Gastroesophageal sphincter (tissue), 4 donors: ENCODE results near the gene CFAP107. TPM values are rescaled to one million over a fixed set of nuclear protein-coding genes. Genes with fewer than 3 reads are reported as not detected.
"Not testable (repeated sequence)": the region's sequence is repeated elsewhere in the genome, so short reads cannot be mapped to it uniquely, and the experiment has no call there.

Source experiments
- ATAC-seq: fragments of 150-250 bp; one replicate; pipeline ENCODE4 v1.9.1; 2016; ENCODE audit warnings: mild to moderate bottlenecking, moderate library complexity
- H3K27ac ChIP-seq, 4 donors: fragments of 200-600 bp; sonication (generic) in 3 of 4; 1 replicate in 3 of 4; 2 replicates in 1 of 4; pipeline ENCODE4 v1.5.1; 2016 to 2019
- H3K27me3 ChIP-seq: fragments of 200-600 bp; sonication (generic); one replicate; pipeline ENCODE4 v1.5.1; 2019
- H3K36me3 ChIP-seq, 2 donors: fragments of 200-600 bp; sonication (generic); one replicate each; pipeline ENCODE4 v1.5.1; 2019; ENCODE audit warnings: control low read depth in 1 of 2
- H3K4me1 ChIP-seq, 3 donors: fragments of 200-600 bp; sonication (generic); 1 replicate in 2 of 3; 2 replicates in 1 of 3; pipeline ENCODE4 v1.5.1; 2016 to 2019; ENCODE audit warnings: control low read depth in 2 of 3
- H3K4me3 ChIP-seq, 2 donors: fragments of 200-600 bp; sonication (generic); one replicate each; pipeline ENCODE4 v1.5.1; 2019; ENCODE audit warnings: mild to moderate bottlenecking in 1 of 2, moderate library complexity in 1 of 2
- H3K9me3 ChIP-seq, 3 donors: fragments of 200-600 bp; sonication (generic); one replicate each; pipeline ENCODE4 v1.5.1; 2017 to 2019; ENCODE audit warnings: control low read depth in 2 of 3
- EP300 ChIP-seq: sonication (generic); formaldehyde crosslinking; IDR thresholded peaks from one replicate; pipeline ENCODE4 v1.6.1; 2017; ENCODE audit warnings: antibody characterized with exemption, mild to moderate bottlenecking
- POLR2A ChIP-seq, 2 donors: fragments of 450-650 bp; IDR thresholded peaks; one replicate each; pipeline ENCODE4 v1.6.1; 2017; ENCODE audit warnings: antibody characterized with exemption in 2 of 2, mild to moderate bottlenecking in 2 of 2, moderate library complexity in 1 of 2
- POLR2AphosphoS5 ChIP-seq: sonication (generic); formaldehyde crosslinking; IDR thresholded peaks from one replicate; pipeline ENCODE4 v1.6.1; 2017; ENCODE audit warnings: antibody characterized with exemption
- WGBS, 2 donors: methylation state at CpG; one replicate each; pipeline ENCODE4 v1.1.5; 2018; ENCODE audit warnings: low coverage in 1 of 2; 5-methylcytosine and 5-hydroxymethylcytosine counted together
- total RNA-seq, 4 donors: library from RNA; depleted of rRNA; stranded (reverse); fragments of >200 nt; gene quantifications; one replicate each; pipeline ENCODE4 v1.1.0, GENCODE V29; 2016
- TF ChIP-seq, protein P1 (sequence below), 4 experiments: fragments of 200-600 bp in 2 of 4; fragments of 450-650 bp in 2 of 4; sonication (generic) in 1 of 4; IDR thresholded peaks; one replicate each; pipeline ENCODE4 v1.5.1; 2017 to 2019; ENCODE audit warnings: antibody characterized with exemption in 4 of 4, mild to moderate bottlenecking in 2 of 4, moderate library complexity in 2 of 4

Gene CFAP107
- total RNA-seq, 4 donors from 2014 or later: not detected

DNA sequence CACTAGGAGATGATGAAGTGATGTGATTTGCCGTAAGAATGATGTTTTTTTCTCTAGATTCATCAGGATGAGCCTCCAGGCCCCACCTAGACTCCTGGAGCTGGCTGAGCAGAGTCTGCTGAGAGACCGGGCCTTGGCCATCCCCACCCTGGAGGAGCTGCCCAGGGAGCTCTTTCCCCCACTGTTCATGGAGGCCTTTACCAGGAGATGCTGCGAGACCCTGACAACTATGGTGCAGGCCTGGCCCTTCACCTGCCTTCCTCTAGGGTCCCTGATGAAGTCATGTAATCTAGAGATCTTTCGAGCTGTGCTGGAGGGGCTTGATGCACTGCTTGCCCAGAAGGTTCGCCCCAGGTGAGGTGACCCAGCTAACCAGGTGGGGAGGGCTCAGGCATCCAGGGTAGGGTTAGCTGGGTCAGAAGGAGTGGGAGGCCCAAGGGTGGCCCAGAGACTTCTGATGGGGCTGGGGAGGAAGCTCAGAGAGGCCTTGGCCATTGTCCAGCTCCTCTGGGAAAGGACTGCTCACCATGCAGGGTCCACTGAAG, 28.9 kb downstream of the CFAP107 start:
- no peak for ATAC-seq
- no peak for TF ChIP-seq EP300
- TF ChIP-seq POLR2A (IDR thresholded peaks at IDR 0.05): no peak
- TF ChIP-seq, protein P1, sequence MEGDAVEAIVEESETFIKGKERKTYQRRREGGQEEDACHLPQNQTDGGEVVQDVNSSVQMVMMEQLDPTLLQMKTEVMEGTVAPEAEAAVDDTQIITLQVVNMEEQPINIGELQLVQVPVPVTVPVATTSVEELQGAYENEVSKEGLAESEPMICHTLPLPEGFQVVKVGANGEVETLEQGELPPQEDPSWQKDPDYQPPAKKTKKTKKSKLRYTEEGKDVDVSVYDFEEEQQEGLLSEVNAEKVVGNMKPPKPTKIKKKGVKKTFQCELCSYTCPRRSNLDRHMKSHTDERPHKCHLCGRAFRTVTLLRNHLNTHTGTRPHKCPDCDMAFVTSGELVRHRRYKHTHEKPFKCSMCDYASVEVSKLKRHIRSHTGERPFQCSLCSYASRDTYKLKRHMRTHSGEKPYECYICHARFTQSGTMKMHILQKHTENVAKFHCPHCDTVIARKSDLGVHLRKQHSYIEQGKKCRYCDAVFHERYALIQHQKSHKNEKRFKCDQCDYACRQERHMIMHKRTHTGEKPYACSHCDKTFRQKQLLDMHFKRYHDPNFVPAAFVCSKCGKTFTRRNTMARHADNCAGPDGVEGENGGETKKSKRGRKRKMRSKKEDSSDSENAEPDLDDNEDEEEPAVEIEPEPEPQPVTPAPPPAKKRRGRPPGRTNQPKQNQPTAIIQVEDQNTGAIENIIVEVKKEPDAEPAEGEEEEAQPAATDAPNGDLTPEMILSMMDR (IDR thresholded peaks at IDR 0.05): no peak
- TF ChIP-seq POLR2AphosphoS5: no peak
- H3K4me3 ChIP-seq: no peak overlapping the region
- H3K27ac ChIP-seq: no peak overlapping the region
- H3K4me1 ChIP-seq: no peaks in the 10 kb centered on the region
- peaks cover 0 to 3% (median 0%) of the 10 kb centered on the region in 3 donors for H3K9me3 ChIP-seq
- 86% methylated on average over 4 of the region's 5 CpGs; no CpG with 5 or more reads in 1 of the 2 donors for WGBS, 2 donors
- H3K36me3 ChIP-seq: no peaks in the 10 kb centered on the region
- H3K27me3 ChIP-seq: peaks cover 42% of the 10 kb centered on the region

DNA sequence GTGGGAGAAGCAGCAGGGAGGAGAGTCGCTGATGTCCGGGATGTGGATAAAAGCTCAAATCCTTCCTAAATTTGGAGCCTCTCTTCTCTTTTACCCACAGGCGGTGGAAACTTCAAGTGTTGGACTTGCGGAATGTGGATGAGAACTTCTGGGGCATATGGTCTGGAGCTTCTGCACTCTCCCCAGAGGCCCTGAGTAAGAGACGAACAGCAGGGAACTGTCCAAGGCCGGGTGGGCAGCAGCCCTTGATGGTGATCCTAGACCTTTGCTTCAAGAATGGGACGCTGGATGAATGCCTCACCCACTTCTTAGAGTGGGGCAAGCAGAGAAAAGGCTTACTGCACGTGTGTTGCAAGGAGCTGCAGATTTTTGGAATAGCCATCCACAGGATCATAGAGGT, 29.4 kb downstream of the CFAP107 start:
- Histone ChIP-seq H3K9me3 (peaks cover 0 to 3% (median 0%) of the 10 kb centered on the region in 3 donors), H3K27ac (no peak overlapping the region), H3K4me3 (no peak overlapping the region), H3K27me3 (peaks cover 36% of the 10 kb centered on the region), H3K4me1 (no peaks in the 10 kb centered on the region), H3K36me3 (no peaks in the 10 kb centered on the region)
- WGBS, 2 donors: 29 to 61% methylated on average over 1 to 3 of the region's 8 CpGs
- TF ChIP-seq, protein P1 (IDR thresholded peaks at IDR 0.05): no peak
- no peak for TF ChIP-seq POLR2A (IDR thresholded peaks at IDR 0.05)
- TF ChIP-seq POLR2AphosphoS5: no peak
- TF ChIP-seq EP300: no peak
- no peak for ATAC-seq

DNA sequence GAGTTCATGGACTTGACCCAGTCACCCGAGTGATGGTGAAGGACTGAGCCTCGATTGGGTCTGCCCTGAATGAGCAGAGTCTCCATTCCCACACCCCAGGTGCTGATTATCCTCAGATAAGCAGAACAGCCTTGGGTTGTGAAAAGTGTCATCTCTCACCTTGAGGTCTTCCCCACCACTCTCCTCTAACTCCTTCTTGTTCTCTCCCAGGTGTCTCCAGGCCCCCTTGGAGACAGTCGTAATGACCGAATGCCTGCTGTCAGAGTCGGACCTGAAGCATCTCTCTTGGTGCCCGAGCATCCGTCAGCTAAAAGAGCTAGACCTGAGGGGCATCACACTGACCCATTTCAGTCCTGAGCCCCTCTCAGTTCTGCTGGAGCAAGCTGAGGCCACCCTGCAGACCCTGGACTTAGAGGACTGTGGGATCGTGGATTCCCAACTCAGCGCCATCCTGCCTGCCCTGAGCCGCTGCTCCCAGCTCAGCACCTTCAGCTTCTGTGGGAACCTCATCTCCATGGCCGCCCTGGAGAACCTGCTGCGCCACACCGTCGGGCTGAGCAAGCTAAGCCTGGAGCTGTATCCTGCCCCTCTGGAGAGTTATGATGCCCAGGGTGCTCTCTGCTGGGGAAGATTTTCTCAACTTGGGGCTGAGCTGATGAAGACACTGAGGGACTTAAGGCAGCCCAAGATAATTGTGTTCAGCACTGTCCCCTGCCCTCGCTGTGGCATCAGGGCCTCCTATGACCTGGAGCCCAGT, 31.0 kb downstream of the CFAP107 start:
- Histone ChIP-seq H3K36me3 (no peaks in the 10 kb centered on the region), H3K9me3 (peaks cover 0 to 3% (median 0%) of the 10 kb centered on the region in 3 donors), H3K4me3 (no peak overlapping the region), H3K27ac (no peak overlapping the region), H3K4me1 (no peaks in the 10 kb centered on the region), H3K27me3 (peaks cover 21% of the 10 kb centered on the region)
- 80 to 93% methylated on average over 1 to 3 of the region's 15 CpGs for WGBS, 2 donors
- no peak for ATAC-seq
- TF ChIP-seq POLR2AphosphoS5 (no peak), EP300 (no peak), POLR2A (IDR thresholded peaks at IDR 0.05) (no peak)
- TF ChIP-seq, protein P1 (IDR thresholded peaks at IDR 0.05): no peak

DNA sequence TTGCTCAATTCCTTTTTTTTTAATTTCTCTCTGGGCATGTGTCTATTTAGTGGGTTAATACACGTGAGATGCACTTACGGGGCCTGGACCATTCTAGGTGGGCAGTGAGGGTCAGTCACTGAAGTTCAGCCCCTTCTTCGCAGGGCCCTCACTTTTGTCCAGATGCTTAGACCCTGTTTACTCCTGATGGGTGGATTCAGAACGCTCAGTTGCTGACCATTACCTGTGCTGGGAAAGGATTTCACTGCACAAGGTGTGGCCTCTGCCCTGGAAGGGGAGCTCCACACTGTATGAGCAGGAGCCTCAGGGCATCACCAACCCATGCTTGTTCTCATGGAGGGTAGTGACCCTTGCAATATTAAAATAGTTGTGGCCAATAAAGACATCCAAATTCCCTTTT, 32.1 kb downstream of the CFAP107 start:
- TF ChIP-seq POLR2AphosphoS5: no peak
- no peak for TF ChIP-seq EP300
- no peak for TF ChIP-seq POLR2A (IDR thresholded peaks at IDR 0.05)
- TF ChIP-seq, protein P1 (IDR thresholded peaks at IDR 0.05): no peak
- Histone ChIP-seq H3K36me3 (no peaks in the 10 kb centered on the region), H3K27me3 (peaks cover 16% of the 10 kb centered on the region), H3K4me1 (no peaks in the 10 kb centered on the region), H3K27ac (no peak overlapping the region), H3K4me3 (no peak overlapping the region), H3K9me3 (peaks cover 0 to 3% (median 0%) of the 10 kb centered on the region in 3 donors)
- 53 to 94% methylated on average over 2 to 3 of the region's 4 CpGs for WGBS, 2 donors
- no peak for ATAC-seq

DNA sequence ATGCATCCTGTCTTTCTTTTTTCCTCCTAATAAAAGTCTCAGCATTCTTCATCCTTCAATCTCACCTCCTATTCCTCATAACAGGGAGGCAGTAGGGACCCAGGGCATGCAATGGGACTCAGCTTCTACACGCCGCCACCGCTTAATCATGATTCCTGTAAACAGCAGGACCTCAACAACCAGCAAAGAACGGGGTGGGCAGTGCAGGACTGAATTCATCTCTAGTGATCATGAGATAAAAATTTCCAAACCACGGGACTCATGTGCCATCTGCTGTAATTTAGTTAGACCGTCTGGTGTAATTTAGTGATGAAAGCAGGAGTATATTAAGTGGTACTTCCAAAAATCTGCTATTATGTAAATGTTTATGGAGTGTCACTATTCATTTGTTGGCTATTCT, 32.9 kb downstream of the CFAP107 start:
- 61 to 66% methylated on average over 6 of the region's 6 CpGs for WGBS, 2 donors
- ATAC-seq: no peak
- no peak for TF ChIP-seq POLR2AphosphoS5

DNA sequence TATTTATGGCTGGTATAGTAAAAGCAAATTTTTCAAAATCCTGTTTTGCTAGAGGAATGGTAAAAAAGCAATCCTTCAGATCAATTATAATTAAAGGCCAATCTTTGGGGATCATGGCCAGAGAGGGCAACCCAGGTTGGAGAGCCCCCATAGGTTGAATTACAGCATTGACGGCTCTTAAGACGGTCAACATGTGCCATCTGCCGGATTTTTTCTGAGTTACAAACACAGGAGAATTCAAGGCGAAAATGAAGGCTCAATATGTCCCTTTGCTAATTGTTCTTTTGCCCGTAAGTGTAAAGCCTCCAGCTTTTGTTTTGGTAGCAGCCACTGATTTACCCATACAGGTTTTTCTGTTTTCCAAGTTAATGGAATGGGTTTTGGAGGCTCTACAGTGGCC, 35.5 kb downstream of the CFAP107 start:
- not testable (repeated sequence) for H3K4me3 ChIP-seq, ATAC-seq, H3K4me1 ChIP-seq, H3K27me3 ChIP-seq, H3K36me3 ChIP-seq, H3K27ac ChIP-seq
- H3K9me3 ChIP-seq: peaks cover 0 to 35% (median 0%) of the 10 kb centered on the region in 3 donors
- no CpG with 5 or more reads among the region's 5 CpGs for WGBS, 2 donors

More for the DNA sequence above, 32.9 kb downstream of the CFAP107 start:
- Histone ChIP-seq H3K27me3 (peaks cover 21% of the 10 kb centered on the region), H3K4me3 (no peak overlapping the region), H3K4me1 (no peaks in the 10 kb centered on the region), H3K9me3 (peaks cover 0 to 10% (median 0%) of the 10 kb centered on the region in 3 donors), H3K27ac (no peak overlapping the region), H3K36me3 (no peaks in the 10 kb centered on the region)

DNA sequence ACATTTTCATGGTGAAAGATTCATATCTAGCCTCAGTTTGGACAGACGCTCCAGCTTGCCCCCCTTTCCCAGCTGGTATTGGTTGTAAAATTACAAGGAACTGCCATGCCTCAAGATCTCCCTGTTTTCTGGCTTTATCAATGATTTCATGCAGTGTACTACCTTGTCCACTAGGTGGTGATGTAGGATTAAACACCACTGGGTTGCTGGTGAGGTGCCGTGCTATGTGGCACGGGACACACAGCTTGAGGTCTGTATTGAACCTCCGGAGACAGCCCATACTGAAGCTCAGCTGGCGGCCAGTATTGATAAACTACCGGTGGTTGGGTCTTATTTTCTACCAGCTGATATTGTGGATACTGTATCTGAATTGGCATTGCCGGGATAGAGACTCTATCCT, 37.8 kb downstream of the CFAP107 start:
- H3K36me3 ChIP-seq, H3K27ac ChIP-seq, ATAC-seq, H3K4me3 ChIP-seq, H3K4me1 ChIP-seq, H3K27me3 ChIP-seq: not testable (repeated sequence)
- peaks cover 0 to 38% (median 0%) of the 10 kb centered on the region in 3 donors for H3K9me3 ChIP-seq
- whole genome bisulfite sequencing, 2 donors: 43 to 88% methylated on average over 1 of the region's 7 CpGs

DNA sequence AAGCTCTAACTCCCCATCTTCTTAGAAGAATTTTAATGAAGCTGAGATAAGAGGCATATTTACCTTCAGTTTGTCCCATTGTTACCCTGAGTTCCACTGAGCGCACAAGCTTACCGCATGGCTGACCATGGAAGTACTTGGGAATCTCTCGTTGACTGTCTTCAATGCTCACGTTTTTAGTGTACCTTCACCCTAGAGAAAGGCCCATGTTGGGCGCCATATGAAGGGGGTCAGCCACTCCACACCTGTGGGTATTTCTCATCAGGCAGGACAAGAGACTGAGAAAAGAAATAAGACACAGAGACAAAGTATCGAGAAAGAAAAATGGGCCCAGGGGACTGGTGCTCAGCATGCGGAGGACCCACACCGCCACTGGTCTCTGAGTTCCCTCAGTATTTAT, 38.7 kb downstream of the CFAP107 start:
- H3K4me3 ChIP-seq, H3K36me3 ChIP-seq, H3K27me3 ChIP-seq, H3K4me1 ChIP-seq, ATAC-seq, H3K27ac ChIP-seq: not testable (repeated sequence)
- WGBS, 2 donors: 87 to 93% methylated on average over 3 to 7 of the region's 8 CpGs
- peaks cover 0 to 38% (median 0%) of the 10 kb centered on the region in 3 donors for H3K9me3 ChIP-seq
